Breast epithelium (tissue), 3 donors: ENCODE data around the gene RPN1.

Experiments
- CTCF ChIP-seq, 3 donors: fragments of 450-650 bp; IDR thresholded peaks; one replicate each; pipeline ENCODE4 v1.5.1; 2016 to 2017; ENCODE audit warnings: antibody characterized with exemption in 3 of 3, mild to moderate bottlenecking in 3 of 3, moderate library complexity in 3 of 3
- POLR2AphosphoS5 ChIP-seq, 3 donors: sonication (generic); formaldehyde crosslinking; IDR thresholded peaks; one replicate each; pipeline ENCODE4 v1.6.1; 2017; ENCODE audit warnings: antibody characterized with exemption in 3 of 3

GRCh38 chr3:128587391-128587790 is 63.2 kb downstream of the RPN1 start:
- TF ChIP-seq POLR2AphosphoS5 (IDR thresholded peaks at IDR 0.05) (no peak), CTCF (IDR thresholded peaks at IDR 0.05) (no peak)
